SK-N-SH treated with all-trans-retinoic acid at 6 μM for 48 hours (cell line): ENCODE results near the gene KRTAP5-4.
A peak's percentile ranks its signal among the peaks of the same experiment; 100 is the strongest.

Experiments
- ATAC-seq: fragments of 200-7000 bp; cut with Tn5 transposase; 3 replicates; pipeline ENCODE4 v1.9.1; 2020; ENCODE audit warnings: mild to moderate bottlenecking, moderate library complexity
- ARNTL ChIP-seq: fragments of 450-650 bp; formaldehyde crosslinking; IDR thresholded peaks from 2 replicates; pipeline ENCODE4 v1.5.0; 2020; ENCODE audit warnings: low read depth, mild to moderate bottlenecking, moderate library complexity, borderline replicate concordance
- BACH2 ChIP-seq: fragments of 250-450 bp; sonication (Bioruptor Pico); IDR thresholded peaks from 2 replicates; pipeline ENCODE4 v1.9.0; 2021; ENCODE audit warnings: mild to moderate bottlenecking, borderline replicate concordance
- CREB5 ChIP-seq: fragments of 250-450 bp; sonication (Bioruptor Pico); IDR thresholded peaks from 2 replicates; pipeline ENCODE4 v1.5.1; 2020; ENCODE audit warnings: low read depth, mild to moderate bottlenecking, moderate library complexity
- CSDC2 ChIP-seq: fragments of 250-450 bp; sonication (Bioruptor Pico); IDR thresholded peaks from 2 replicates; pipeline ENCODE4 v1.5.0; 2020; ENCODE audit warnings: mild to moderate bottlenecking, moderate library complexity
- CSRNP3 ChIP-seq: fragments of 250-450 bp; sonication (Bioruptor Pico); IDR thresholded peaks from 2 replicates; pipeline ENCODE4 v1.5.1; 2021; ENCODE audit warnings: mild to moderate bottlenecking, moderate library complexity
- ESRRG ChIP-seq: fragments of 250-450 bp; sonication (Bioruptor Pico); IDR thresholded peaks from 2 replicates; pipeline ENCODE4 v1.6.1; 2021; ENCODE audit warnings: mild to moderate bottlenecking
- GLIS3 ChIP-seq: fragments of 250-450 bp; sonication (Bioruptor Pico); IDR thresholded peaks from 2 replicates; pipeline ENCODE4 v1.5.0; 2020; ENCODE audit warnings: mild to moderate bottlenecking, moderate library complexity
- ISL1 ChIP-seq: fragments of 250-450 bp; sonication (Bioruptor Pico); IDR thresholded peaks from 2 replicates; pipeline ENCODE4 v2.1.2; 2022; ENCODE audit warnings: mild to moderate bottlenecking, moderate library complexity
- OSR1 ChIP-seq: fragments of 250-450 bp; sonication (Bioruptor Pico); IDR thresholded peaks from 2 replicates; pipeline ENCODE4 v1.8.0; 2022; ENCODE audit warnings: moderate library complexity, mild to moderate bottlenecking, inconsistent platforms
- POU6F1 ChIP-seq: fragments of 250-450 bp; sonication (Bioruptor Pico); IDR thresholded peaks from 2 replicates; pipeline ENCODE4 v1.8.0; 2021; ENCODE audit warnings: low read depth, mild to moderate bottlenecking, moderate library complexity, borderline replicate concordance
- PPARA ChIP-seq: fragments of 250-450 bp; sonication (Bioruptor Pico); IDR thresholded peaks from 2 replicates; pipeline ENCODE4 v1.5.0; 2020; ENCODE audit warnings: mild to moderate bottlenecking, borderline replicate concordance
- RARB ChIP-seq: fragments of 250-450 bp; sonication (Bioruptor Pico); IDR thresholded peaks from 2 replicates; pipeline ENCODE4 v1.8.0; 2021; ENCODE audit warnings: mild to moderate bottlenecking, moderate library complexity
- SNAI2 ChIP-seq: fragments of 250-450 bp; sonication (Bioruptor Pico); IDR thresholded peaks from 2 replicates; pipeline ENCODE4 v1.5.0; 2020; ENCODE audit warnings: mild to moderate bottlenecking, moderate library complexity
- TCF4 ChIP-seq: fragments of 250-450 bp; sonication (Bioruptor Pico); IDR thresholded peaks from 2 replicates; pipeline ENCODE4 v1.8.0; 2021; ENCODE audit warnings: mild to moderate bottlenecking, moderate library complexity, borderline replicate concordance
- TOX ChIP-seq: fragments of 250-450 bp; sonication (Bioruptor Pico); IDR thresholded peaks from 2 replicates; pipeline ENCODE4 v1.8.0; 2021; ENCODE audit warnings: mild to moderate bottlenecking, moderate library complexity, borderline replicate concordance
- ZC3H10 ChIP-seq: fragments of 250-450 bp; sonication (Bioruptor Pico); IDR thresholded peaks from 2 replicates; pipeline ENCODE4 v1.5.1; 2021; ENCODE audit warnings: mild to moderate bottlenecking, moderate library complexity
- ZFP3 ChIP-seq: fragments of 250-450 bp; sonication (Bioruptor Pico); IDR thresholded peaks from 2 replicates; pipeline ENCODE4 v1.5.0; 2020; ENCODE audit warnings: mild to moderate bottlenecking, moderate library complexity
- ZNF565 ChIP-seq: fragments of 450-650 bp; formaldehyde crosslinking; conservative IDR thresholded peaks from 2 replicates; pipeline ENCODE4 v1.5.0; 2020; ENCODE audit warnings: low read depth, mild to moderate bottlenecking, moderate library complexity
- ZNF70 ChIP-seq: fragments of 450-650 bp; formaldehyde crosslinking; IDR thresholded peaks from 2 replicates; pipeline ENCODE4 v1.5.0; 2020; ENCODE audit warnings: mild to moderate bottlenecking, moderate library complexity
- ZNF8 ChIP-seq: fragments of 450-650 bp; formaldehyde crosslinking; IDR thresholded peaks from 2 replicates; pipeline ENCODE4 v1.5.0; 2020; ENCODE audit warnings: mild to moderate bottlenecking, moderate library complexity
- TF ChIP-seq, protein P1 (sequence below): fragments of 250-450 bp; sonication (Bioruptor Pico); IDR thresholded peaks from 2 replicates; pipeline ENCODE4 v1.5.0; 2020; ENCODE audit warnings: mild to moderate bottlenecking, moderate library complexity

KRTAP5-4 gene

GRCh38 chr11:1654388-1655167 lies 32.6 kb upstream of the KRTAP5-4 start:
- TF ChIP-seq ZFP3 (CRISPR knock-in tag) = no peak
- TF ChIP-seq ARNTL (CRISPR knock-in tag) = no peak
- no peak for TF ChIP-seq CSDC2 (CRISPR knock-in tag)
- no peak for TF ChIP-seq ZNF8 (CRISPR knock-in tag)
- no peak for TF ChIP-seq ZC3H10 (CRISPR knock-in tag)
- no peak for TF ChIP-seq OSR1 (CRISPR knock-in tag)
- TF ChIP-seq GLIS3 = no peak
- TF ChIP-seq, all 23 proteins: peak for 0
- no peak for ATAC-seq

GRCh38 chr11:1653541-1654387 lies 31.8 kb upstream of the KRTAP5-4 start:
- peak; percentile 9; the same call in 2 of the 3 replicates for ATAC-seq
- TF ChIP-seq TCF4 (CRISPR knock-in tag) (no peak), TOX (CRISPR knock-in tag) (no peak), CREB5 (CRISPR knock-in tag) (no peak), POU6F1 (CRISPR knock-in tag) (no peak)
- TF ChIP-seq, protein P1, sequence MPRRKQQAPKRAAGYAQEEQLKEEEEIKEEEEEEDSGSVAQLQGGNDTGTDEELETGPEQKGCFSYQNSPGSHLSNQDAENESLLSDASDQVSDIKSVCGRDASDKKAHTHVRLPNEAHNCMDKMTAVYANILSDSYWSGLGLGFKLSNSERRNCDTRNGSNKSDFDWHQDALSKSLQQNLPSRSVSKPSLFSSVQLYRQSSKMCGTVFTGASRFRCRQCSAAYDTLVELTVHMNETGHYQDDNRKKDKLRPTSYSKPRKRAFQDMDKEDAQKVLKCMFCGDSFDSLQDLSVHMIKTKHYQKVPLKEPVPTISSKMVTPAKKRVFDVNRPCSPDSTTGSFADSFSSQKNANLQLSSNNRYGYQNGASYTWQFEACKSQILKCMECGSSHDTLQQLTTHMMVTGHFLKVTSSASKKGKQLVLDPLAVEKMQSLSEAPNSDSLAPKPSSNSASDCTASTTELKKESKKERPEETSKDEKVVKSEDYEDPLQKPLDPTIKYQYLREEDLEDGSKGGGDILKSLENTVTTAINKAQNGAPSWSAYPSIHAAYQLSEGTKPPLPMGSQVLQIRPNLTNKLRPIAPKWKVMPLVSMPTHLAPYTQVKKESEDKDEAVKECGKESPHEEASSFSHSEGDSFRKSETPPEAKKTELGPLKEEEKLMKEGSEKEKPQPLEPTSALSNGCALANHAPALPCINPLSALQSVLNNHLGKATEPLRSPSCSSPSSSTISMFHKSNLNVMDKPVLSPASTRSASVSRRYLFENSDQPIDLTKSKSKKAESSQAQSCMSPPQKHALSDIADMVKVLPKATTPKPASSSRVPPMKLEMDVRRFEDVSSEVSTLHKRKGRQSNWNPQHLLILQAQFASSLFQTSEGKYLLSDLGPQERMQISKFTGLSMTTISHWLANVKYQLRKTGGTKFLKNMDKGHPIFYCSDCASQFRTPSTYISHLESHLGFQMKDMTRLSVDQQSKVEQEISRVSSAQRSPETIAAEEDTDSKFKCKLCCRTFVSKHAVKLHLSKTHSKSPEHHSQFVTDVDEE (CRISPR knock-in tag) = no peak
- TF ChIP-seq, all 23 proteins: peak for 0

- peak; percentile 95 for ATAC-seq
Measured at GRCh38 chr11:1652771-1653540, 31.0 kb upstream of the KRTAP5-4 start.

DNA sequence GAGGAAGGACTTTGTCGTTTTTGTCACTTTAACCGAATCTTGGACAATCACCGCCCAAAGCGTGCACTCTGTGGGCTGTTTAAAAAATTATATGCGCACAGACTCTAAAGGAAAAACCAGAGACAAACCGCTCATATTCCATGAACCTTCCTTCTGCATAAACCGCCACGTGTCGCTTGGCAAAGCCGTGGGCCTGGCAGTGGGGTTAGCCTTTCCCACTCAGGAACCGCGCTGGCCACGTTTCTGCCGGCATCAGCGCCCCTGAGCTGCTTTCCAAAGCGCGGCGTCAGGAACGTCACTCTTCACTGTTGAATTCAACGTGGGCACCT lies 30.5 kb upstream of the KRTAP5-4 start:
- ATAC-seq = peak; percentile 8; the same call in 2 of the 3 replicates
- TF ChIP-seq ZNF70 (CRISPR knock-in tag) (no peak), CSRNP3 (CRISPR knock-in tag) (no peak), ARNTL (CRISPR knock-in tag) (no peak), PPARA (CRISPR knock-in tag) (no peak), TCF4 (CRISPR knock-in tag) (no peak), BACH2 (CRISPR knock-in tag) (no peak), SNAI2 (CRISPR knock-in tag) (no peak), CSDC2 (CRISPR knock-in tag) (no peak), ESRRG (no peak), ZFP3 (CRISPR knock-in tag) (no peak), ZC3H10 (CRISPR knock-in tag) (no peak)

More at GRCh38 chr11:1652771-1653540, 31.0 kb upstream of the KRTAP5-4 start:
- no peak for TF ChIP-seq ISL1 (CRISPR knock-in tag)
- TF ChIP-seq OSR1 (CRISPR knock-in tag) = no peak
- no peak for TF ChIP-seq RARB (CRISPR knock-in tag)
- no peak for TF ChIP-seq ZNF565 (CRISPR knock-in tag)
- no peak for TF ChIP-seq CSRNP3 (CRISPR knock-in tag)
- TF ChIP-seq, all 23 proteins: peak for 0
